AG04450 (cell line): Measurements from ENCODE around the gene CENPV. TPM values are rescaled to one million over a fixed set of nuclear protein-coding genes. Genes with fewer than 3 reads are reported as not detected.
A peak's percentile ranks its signal among the peaks of the same experiment; 100 is the strongest.

Experiments used
- CTCF ChIA-PET: fragments of 300-600, 350-600 bp; formaldehyde crosslinking; extraction: SDS; loops from one replicate; lab custom pipeline; 2022; ENCODE audit warnings: antibody characterized with exemption, inconsistent platforms; lab: Charles Lee
- POLR2A ChIA-PET: fragments of 350-600 bp; formaldehyde crosslinking; extraction: SDS; loops from one replicate; lab custom pipeline; 2021; ENCODE audit warnings: antibody characterized with exemption, inconsistent platforms; lab: Yijun Ruan, JAX
- DNase-seq: peaks from one replicate; pipeline ENCODE4 v3.0.0-alpha.2; 2011; ENCODE audit warnings: low read depth, low spot score
- H3K27ac ChIP-seq: one replicate; pipeline ENCODE4 v1.5.1; 2012; ENCODE audit warnings: low read depth, low read length, control low read depth
- H3K27me3 ChIP-seq: one replicate; pipeline ENCODE4 v1.6.0; 2012; ENCODE audit warnings: low read length; ENCODE audit not compliant: control insufficient read depth, insufficient read depth
- H3K4me3 ChIP-seq: 2 replicates; pipeline ENCODE4 v1.5.1; 2011; ENCODE audit warnings: mild to moderate bottlenecking, low read depth, low read length, control low read depth
- H3K9me3 ChIP-seq: 2 replicates; pipeline ENCODE4 v1.5.1; 2012; ENCODE audit warnings: low read length; ENCODE audit not compliant: control insufficient read depth, insufficient read depth
- CTCF ChIP-seq: IDR thresholded peaks from 2 replicates; pipeline ENCODE4 v1.5.1; 2011; ENCODE audit warnings: low read depth, low read length, control low read depth, inconsistent platforms
- polyA plus RNA-seq: library from polyadenylated mRNA; depleted of rRNA; stranded (reverse); fragments of >200 nt; gene quantifications from 2 replicates; pipeline ENCODE4 v1.2.3, GENCODE V29; 2011

The CENPV gene
- polyA plus RNA-seq, 1 experiment = 65.2 TPM

GRCh38 chr17:16384557-16384956, 31.3 kb upstream of the CENPV start:
- Histone ChIP-seq H3K9me3 (no peaks in the 10 kb centered on the region; the same call in 1 of the 2 replicates), H3K27ac (no peak overlapping the region), H3K4me3 (no peak overlapping the region), H3K27me3 (no peaks in the 10 kb centered on the region)
- ChIA-PET POLR2A (interaction anchor here (0.7 to 0.9 kb wide), 2 partner anchors 46 to 54 kb away, joined by 3 read pairs; no protein-coding TSS in a partner anchor), CTCF (interaction anchor here (0.7 to 1.4 kb wide), 2 partner anchors 20 to 161 kb away, joined by 3 to 6 read pairs; no protein-coding TSS in a partner anchor)
- TF ChIP-seq CTCF = no peak
- DNase-seq = no peak

- ChIA-PET CTCF (interaction anchor here (1.2 to 1.6 kb wide), 3 partner anchors 8 to 70 kb away, joined by 3 to 8 read pairs (median 7); no protein-coding TSS in a partner anchor), POLR2A (interaction anchor here (1.3 to 4.4 kb wide), 2 partner anchors 32 to 56 kb away, joined by 3 to 102 read pairs; partner anchors contain the start of gene TRPV2)
- Histone ChIP-seq H3K9me3 (no peaks in the 10 kb centered on the region; the same call in 1 of the 2 replicates), H3K27ac (no peak overlapping the region), H3K27me3 (no peaks in the 10 kb centered on the region), H3K4me3 (peak overlapping the region; percentile 87; the same call in 1 of the 2 replicates)
- no peak for DNase-seq
- TF ChIP-seq CTCF = no peak
These were observed 30.6 kb upstream of the CENPV start for GRCh38 chr17:16383772-16384287.

GRCh38 chr17:16383216-16383615, 29.9 kb upstream of the CENPV start:
- POLR2A ChIA-PET = interaction anchor here (1.3 to 4.4 kb wide), 2 partner anchors 32 to 57 kb away, joined by 3 to 102 read pairs; partner anchors contain the start of gene TRPV2
- TF ChIP-seq CTCF = no peak
- no peaks in the 10 kb centered on the region for H3K27me3 ChIP-seq
- no peak for DNase-seq
- no peak overlapping the region for H3K27ac ChIP-seq
- H3K9me3 ChIP-seq = no peaks in the 10 kb centered on the region; the same call in 1 of the 2 replicates
- CTCF ChIA-PET = interaction anchor here (0.7 to 1.6 kb wide), 4 partner anchors 9 to 71 kb away, joined by 3 to 8 read pairs (median 5); no protein-coding TSS in a partner anchor
- H3K4me3 ChIP-seq = peak overlapping the region; percentile 87

GRCh38 chr17:16381496-16381820, 28.2 kb upstream of the CENPV start:
- no peak for DNase-seq
- no peak for TF ChIP-seq CTCF
- Histone ChIP-seq H3K27me3 (no peaks in the 10 kb centered on the region), H3K9me3 (no peaks in the 10 kb centered on the region; the same call in 1 of the 2 replicates), H3K27ac (peak overlapping the region; percentile 94), H3K4me3 (peak overlapping the region; percentile 87)
- ChIA-PET CTCF (no interaction called here), POLR2A (interaction anchor here (0.6 to 4.4 kb wide), 22 partner anchors 11 to 1455 kb away, joined by 3 to 102 read pairs (median 6); partner anchors contain the start of genes CENPV and PIGL)
